Left lobe of liver (tissue), 2 donors: ENCODE data around the gene STAT5A. TPM values are rescaled to one million over a fixed set of nuclear protein-coding genes. Genes with fewer than 3 reads are reported as not detected.
A peak's percentile ranks its signal among the peaks of the same experiment; 100 is the strongest.

Experiments
- ATAC-seq: fragments of 200-7000 bp; cut with Tn5 transposase; one replicate; pipeline ENCODE4 v1.9.1; 2020; ENCODE audit warnings: mild to moderate bottlenecking, moderate library complexity
- DNase-seq: peaks from one replicate; pipeline ENCODE4 v3.0.0-alpha.2; 2020; ENCODE audit warnings: low spot score
- total RNA-seq: library from RNA; stranded (reverse); gene quantifications from one replicate; pipeline ENCODE4 v1.2.1, GENCODE V29; 2021
- donor health status: DM: no; HTN: no; CAD: no; lungs with moderate emphysema.
- donor health status: DM: no; HTN: yes; CAD: no.

The STAT5A gene
- total RNA-seq, 1 donor from 2014 or later: 10.2 TPM

DNA sequence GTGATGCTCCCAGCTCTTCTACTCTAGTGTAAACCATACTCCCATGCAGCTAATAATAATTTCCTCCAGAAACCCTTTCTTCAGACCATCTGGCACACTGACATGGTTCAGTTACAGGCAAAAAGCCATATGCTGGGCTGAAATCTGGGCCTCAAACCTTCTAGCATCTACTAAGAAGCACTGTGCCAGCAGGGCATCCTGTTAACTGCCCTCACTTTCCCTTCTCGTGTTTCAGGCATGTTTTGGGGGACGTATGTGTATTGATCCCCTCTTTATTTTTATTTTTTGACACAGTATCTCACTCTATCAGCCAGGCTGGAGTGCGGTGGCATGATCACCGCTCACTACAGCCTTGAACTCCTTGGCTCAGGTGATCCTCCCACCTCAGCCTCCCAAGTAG, 33.3 kb downstream of the STAT5A start:
- DNase-seq (no peak), ATAC-seq (no peak)

DNA sequence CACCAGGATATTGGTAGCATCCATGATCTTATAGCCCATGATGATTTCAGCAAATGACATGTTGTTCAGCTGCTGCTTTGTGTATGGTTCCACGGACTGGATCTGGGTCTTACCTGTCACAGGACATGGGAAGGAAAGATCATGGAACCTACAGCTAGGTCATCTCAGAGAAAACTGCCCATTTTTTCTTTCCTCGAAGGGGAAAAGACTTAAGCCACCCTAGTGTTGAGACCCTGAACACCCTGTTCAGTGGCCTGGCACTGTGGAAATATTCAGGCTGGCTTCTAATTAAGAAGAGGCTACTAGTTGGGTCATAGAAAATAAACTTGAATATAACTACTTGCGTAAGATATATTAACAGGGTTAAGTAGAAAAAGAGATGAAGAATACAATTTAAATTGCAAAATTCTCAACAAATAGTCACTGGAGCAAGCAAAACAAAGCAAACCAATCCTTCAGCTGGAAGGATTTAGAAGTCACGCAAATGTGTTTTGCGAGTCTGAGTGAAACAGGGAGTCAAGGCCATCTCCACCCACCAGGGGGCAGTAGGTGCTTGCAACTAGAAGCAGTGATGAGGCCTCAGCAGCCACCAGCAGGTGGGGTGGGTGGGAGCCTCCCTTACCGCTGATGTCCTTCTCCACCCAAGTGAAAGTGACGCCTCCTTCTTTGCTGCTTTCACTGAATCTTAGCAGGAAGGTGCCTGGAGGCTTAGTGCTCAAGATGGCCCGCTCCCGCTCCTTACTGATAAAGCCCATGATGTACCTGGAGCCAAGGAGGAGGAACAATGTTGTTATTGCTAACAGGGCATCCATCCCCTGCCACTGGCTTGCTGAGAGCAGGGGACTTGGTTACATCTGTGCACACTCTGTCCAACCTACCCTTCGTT, 34.3 kb downstream of the STAT5A start:
- DNase-seq: peak; percentile 85
- ATAC-seq: peak; percentile 98

DNA sequence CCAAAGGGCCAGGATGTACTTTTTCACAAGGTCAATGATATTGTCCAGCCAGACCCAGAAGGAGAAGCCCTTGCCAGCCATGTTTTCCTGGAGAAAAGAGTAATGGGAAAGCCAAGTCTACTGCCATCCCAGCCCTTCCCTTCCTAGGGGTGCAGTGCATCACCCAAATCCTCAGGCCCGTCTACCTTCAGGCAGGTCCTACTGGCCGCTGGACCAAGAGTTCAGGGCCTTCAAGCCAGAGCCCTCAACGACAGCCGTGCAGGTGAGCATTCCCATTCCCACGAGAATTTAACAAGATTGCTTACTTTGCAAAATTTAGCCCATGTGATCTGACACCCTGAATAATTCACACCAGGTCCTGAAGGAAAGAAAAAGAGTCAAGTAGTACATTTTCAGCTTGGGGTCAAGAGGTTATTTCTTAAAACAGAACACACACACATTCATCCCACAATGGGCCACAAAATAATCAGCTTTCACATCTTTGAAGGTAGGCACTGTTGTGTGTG, 35.0 kb downstream of the STAT5A start:
- DNase-seq: no peak

DNA sequence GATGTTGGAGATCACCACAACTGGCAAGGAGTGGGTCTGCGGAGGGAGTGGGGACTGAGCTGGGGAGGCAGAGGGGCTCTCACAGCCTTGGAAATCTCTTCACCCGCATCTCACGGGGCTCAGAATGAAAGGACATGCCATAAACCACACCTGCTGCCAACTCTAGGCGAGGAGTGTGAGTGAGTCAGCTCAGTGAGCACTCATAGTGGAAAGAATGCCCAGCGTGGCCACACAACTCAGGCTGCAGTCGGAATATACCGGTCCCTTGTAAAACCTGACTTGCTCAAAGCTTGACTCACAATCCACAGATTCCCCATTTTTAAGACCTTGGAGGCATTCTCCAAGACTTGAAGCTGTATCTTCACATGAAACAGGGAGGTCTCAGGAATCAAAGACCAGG, 36.7 kb downstream of the STAT5A start:
- DNase-seq (no peak), ATAC-seq (no peak)

More for the DNA sequence above, 35.0 kb downstream of the STAT5A start:
- peak; percentile 3 for ATAC-seq

DNA sequence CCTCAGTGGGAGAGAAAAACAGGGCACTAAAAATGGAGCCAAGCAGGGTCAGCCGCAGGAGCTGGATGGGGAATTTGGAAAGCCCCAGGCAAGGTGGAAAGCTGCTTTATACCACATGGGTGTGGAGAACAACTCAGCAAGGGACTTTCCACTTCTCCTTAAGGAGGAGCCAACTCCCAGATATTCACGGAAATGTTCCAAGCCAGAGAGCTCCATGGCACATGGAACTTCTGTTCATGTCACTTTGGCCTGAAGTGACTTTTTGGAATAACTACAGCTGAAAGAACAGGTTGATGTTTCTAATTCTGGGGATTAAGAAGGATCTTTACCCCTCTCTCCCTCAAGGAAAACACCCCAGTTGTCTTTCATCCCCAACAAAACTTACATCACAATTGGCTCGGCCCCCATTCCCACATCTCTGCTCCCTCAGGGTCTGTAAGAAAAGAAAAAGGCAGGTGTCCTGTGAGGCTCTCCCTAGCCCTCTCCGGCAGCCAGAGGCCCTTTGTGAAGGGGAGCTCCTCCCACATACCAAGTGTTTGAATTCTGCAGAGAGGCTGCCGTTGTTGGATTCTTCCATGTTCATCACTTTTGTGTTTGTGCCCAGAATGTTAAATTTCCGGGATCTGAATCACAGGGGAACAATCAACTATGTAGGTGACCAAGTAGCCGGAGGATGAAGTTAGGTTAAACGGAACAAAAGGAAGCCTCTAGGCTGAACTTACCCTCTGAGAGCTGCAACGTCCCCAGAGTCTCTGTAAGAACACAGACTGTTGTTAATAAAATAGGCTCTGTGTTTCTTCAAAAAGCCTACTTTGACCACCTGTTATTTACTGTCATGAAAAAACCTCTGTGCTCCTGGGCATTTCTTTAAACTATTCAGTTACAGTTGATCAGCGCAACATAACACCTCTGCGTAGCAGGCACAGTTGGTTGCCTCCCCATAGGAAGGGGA, 41.0 kb downstream of the STAT5A start:
- ATAC-seq (peak; percentile 12), DNase-seq (no peak)

DNA sequence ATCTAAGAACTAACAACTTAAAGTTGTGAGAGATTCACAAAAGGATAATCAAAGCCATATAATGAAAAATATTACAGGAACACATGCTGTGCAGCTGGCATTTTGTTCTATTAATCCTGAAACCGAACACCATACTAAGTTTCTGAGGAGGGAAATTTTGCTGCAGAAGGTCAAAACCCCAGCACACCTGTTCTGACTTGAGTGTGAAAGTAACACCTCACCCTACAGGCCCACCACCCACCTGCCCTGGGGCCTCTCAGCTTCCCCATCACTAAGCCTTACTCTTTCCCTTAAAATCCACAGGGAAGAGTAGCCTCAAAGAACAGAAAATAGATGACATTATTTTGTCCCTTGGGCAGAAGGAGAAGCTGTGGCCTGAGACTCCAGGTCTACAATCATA, 44.8 kb downstream of the STAT5A start:
- ATAC-seq: no peak
- DNase-seq: no peak

DNA sequence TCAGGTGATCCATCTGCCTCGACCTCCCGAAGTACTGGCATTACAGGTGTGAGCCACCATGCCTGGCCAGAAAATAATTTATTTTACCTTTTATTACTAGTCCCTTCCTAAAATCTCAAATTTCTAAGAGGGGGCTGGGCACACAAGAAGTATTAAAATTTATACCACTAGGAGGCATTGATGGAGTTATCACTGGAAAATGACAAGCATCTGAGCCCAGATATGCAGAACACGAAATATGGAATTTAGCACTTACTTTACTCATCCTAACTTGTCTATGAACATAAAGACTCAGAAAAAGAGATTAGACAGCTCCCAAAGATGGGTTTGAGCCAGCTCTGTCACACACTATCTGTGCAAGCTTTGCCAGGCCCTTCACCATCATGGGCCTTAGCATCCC, 46.4 kb downstream of the STAT5A start:
- DNase-seq (no peak), ATAC-seq (no peak)

DNA sequence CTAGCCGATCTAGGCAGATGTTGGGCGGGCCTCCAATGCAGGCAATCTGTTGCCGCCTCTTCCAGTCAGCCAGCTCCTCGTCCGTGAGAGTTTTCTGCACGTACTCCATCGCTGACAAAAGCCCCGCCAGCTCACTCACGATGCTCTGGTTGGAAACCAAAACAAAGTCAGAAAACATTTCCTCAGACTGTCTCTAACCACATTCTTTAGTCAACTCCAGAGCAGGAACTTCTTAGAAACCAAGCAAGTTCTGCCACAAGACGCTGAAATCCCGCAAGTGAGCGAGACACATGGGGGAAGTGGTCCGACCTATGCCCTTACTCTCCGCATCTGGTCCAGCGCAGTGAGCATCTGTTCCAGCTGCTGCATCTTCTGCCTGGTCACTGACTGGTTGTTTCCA, 49.1 kb downstream of the STAT5A start:
- DNase-seq (no peak), ATAC-seq (no peak)

DNA sequence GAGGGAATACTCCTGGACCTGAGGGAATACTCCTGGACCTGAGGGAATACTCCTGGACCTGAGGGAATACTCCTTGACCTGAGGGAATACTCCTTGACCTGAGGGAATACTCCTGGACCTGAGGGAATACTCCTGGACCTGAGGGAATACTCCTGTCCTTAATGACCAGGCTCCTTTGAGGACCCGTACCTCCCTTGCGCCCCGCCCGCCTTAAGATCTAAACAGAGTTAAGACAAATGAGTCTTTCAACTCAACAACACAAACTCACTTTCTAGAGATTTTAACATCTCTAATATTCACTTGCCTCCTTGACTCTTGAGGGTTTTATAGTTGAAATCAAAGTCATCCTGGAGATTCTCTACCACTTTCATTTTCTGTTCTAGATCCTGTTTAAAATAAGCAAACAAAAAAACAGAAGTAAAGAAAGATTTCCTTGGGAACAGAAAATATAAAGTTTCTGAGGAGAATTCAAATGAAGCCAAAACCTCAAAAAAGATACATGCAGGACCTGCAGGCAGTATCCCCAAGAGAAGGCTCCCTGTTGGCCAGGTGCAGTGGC, 50.2 kb downstream of the STAT5A start:
- ATAC-seq (no peak), DNase-seq (no peak)

DNA sequence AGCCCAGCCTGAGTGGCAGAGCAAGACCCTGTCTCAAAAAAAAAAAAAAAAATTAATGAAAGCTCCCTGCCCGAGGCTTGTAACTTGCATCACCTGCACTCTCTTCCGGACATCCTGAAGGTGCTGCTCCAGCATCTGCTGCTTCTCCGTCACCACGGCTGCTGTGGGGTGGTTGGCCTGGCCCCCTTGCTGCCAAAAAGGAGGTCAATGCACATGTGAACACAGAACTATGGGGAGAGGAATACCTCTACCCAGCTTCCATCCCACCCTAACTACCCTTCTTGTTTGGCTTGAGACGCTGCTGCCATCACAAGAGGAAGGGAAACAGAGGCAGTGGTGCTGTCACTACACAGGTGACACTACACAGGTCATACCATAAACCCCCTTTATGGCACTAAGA, 50.9 kb downstream of the STAT5A start:
- no peak for DNase-seq
- ATAC-seq: no peak

DNA sequence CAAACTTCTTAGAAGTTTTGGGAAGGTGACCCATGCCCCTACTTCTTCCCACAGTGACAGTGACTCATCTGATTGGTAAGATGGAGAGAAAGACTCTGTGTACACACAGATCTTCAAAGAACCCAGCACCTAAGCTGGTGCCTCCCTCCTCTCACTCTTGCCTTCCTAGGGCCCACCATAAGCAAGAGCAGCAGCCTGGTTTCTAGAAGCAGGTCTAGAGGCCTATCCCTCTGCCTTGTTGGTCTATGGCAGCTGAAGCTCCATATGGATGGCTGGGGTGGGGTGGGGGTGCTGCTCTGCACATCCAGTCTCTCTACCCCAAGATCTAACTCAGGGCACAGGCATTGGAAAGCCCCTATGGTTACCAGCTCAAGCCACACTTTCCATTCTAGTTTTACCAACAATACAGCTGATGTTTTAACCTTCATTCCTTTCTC, 52.4 kb downstream of the STAT5A start:
- ATAC-seq (peak; percentile 11), DNase-seq (no peak)

DNA sequence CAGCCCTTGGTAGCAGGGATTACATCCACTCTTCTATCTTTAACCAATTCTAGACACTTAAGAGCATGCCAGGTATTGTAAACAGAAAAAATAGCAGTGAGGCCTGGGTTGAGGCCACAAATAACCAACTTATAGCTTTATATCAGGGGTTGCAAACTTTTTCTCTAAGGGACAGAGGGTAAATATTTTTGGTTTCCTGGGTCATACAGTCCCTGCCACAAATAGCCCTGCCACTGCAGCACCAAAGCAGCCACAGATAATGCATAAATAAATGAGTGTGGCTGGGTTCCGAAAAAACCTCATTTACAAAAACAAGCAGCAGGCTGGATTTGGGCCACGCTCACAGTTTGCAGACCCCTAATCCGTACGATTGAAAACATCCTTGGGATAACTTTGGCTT, 53.3 kb downstream of the STAT5A start:
- no peak for DNase-seq
- ATAC-seq: no peak

DNA sequence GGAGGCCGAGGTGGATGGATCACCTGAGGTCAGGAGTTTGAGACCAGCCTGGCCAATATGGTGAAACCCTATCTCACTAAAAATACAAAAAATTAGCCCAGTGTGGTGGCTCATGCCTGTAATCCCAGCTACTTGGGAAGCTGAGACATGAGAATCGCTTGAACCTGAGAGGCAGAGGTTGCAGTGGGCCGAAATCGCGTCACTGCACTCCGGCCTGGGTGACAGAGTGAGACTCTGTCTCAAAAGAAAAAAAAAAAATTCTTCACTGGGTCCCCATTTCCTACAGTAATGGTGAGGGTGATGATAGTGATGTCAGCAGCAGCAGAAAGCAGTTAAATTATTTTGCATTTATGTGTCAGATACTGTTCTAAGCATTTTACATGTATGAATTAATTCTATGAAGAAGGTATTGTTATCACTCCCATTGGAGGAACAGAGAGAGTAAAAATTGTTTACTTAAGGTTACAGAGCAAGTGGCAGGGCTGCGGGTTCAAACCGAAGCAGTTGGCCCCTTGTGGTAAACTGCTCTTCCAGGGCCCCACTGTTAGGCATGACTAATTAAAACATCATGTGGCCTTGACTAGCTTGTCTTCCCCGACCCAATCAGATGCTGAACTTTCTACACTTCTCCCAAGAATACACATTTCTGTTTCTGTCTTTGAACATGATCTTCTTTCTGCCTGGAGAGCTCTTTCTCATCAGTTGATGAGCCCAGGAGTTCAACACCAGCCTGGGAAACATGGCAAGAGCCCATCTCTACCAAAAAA, 54.1 kb downstream of the STAT5A start:
- DNase-seq (no peak), ATAC-seq (no peak)

DNA sequence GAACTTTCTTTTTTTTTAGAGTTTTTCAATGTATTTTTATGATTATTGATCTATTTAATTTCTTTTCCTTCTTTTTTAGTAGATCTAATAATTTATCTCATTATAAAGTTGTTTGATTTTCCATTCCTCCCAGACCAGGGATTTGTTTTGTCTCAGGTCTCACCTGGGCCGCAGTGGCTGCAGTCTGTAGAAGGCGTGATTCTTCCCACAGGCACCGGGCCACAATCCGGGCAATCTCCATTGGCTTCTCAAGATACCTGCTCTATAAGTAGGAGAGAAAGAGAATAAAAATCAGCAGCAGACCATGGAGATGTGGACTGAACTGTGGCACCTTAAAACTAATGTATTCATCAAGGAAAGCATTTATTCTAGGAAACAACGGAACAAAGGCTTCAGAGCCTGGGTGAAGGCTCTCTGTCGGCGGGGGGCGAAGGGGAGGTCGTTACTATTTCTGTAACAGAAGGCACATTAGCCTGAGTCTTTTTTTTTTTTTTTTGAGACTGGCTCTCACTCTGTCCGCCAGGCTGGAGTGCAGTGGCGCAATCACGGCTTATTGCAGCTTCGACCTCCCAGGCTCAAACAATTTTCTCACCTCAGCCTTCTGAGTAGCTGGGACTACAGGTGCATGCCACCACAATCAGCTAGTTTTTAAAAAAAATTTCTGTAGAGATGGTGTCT, 57.2 kb downstream of the STAT5A start:
- no peak for DNase-seq
- ATAC-seq: peak; percentile 41

DNA sequence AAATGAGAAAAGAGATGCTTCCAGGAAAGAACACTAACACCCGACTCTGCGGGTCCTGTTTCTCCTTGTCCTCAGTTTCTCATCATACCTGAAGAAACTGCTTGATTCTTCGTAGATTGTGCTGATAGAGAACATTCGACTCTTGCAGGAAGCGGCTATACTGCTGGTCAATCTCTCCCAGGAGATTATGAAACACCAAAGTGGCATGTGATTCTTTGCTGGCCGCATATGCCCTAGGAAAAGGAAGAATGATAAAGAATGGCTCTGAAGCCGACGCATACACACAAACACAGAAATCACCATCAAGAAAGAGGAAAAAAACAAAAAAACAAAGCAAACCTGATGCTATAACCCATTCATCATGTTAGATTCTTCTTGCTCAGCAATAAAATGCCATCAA, 58.2 kb downstream of the STAT5A start:
- no peak for ATAC-seq
- DNase-seq: no peak

DNA sequence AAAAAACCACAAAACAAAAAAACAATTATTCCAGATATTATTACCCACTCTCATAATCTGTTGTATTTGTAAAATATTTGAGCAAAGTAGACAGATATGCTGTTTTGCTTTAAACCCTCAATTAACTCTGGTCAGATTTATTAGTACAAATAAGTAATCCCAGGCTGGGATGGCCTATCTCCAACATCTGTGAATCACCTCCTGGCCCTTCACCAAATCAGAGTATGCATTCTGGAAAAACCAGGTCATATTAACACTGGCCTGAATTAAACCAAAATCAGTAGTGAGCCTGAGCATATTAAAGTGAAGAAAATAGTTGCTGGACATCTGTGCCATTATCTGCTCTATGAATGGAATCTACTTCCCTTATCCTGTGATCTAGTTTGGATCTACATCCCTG, 58.9 kb downstream of the STAT5A start:
- ATAC-seq (peak; percentile 66), DNase-seq (no peak)

DNA sequence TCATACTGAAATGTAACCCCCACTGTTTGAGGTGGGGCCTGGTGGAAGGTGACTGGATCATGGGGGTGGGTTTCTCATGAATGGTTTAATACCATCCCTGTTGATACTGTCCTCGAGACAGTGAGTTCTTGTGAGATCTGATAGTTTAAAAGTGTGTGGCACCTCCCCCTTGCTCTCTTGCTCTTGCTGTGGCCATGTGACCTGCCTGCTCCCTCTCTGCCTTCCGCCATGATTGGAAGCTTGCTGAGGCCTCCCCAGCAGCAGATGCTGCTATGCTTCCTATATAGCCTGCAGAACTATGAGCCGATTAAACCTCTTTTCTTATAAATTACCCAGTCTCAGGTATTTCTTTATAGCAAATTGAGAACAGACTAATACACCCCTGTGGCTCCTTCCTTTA, 59.3 kb downstream of the STAT5A start:
- peak; percentile 7 for ATAC-seq
- DNase-seq: no peak

DNA sequence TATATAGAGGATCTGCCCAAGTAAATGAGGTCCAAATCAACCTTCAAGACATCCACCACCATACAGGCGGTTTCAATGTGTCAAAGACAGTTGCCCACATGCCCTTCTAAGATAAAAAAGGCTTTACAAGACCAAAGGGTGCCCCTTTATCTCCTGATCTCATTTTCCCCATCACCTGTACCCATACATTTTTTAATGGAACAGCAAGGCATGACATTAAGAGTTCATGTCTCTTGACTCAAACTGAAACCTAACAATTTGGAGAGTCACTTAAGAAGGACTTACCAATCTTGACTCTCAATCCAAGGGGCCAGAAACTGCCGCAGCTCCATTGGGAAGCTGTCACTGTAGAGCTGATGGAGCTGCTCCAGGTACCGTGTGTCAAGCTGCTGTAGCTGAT, 59.8 kb downstream of the STAT5A start:
- DNase-seq (no peak), ATAC-seq (no peak)

DNA sequence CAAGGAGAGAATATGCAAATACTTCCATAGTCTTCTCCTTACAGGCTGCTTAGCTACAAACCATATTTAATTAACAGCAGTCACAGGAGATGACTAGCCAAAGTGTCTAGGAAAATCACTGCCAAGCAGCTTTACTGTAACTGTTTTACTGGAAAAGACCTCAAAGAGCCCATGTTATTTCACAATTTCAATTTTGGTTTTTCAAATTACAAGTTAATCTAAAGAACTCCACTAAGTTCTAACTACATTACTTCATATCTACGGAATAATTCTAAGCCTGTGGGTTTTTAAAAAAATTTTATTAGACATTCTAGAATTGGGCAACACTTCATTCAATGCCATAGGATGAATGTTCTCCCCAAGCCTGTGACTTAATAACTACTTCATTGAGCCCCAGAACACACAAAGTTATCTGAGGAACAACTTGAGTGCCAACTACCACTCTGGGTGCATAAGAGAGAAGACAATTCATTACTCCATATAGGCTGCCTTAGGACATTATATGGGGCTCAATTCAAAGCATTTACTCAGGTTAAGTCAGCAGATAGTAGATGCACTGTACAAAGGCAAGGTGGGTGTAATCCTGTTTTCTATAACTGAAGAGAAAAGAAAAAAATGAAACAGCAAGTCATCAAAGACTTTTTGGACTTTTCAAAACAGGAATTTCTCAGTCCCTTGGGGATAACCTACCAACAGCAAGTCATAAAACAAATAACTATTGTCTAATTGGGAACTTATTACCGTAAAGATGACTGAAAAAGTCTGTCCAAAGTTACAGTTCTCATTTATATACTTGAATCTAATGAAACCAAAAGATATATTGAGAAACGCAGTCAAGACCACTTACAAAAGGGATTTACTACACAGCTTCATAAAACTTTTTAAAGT, 66.9 kb downstream of the STAT5A start:
- DNase-seq (no peak), ATAC-seq (no peak)
